CD1c-positive myeloid dendritic cell (primary cell): ENCODE results near the gene DYNC2LI1.

Source experiments
- DNase-seq: peaks from one replicate; pipeline ENCODE4 v3.0.0-alpha.2; 2016; ENCODE audit errors: extremely low spot score

Gene DYNC2LI1

DNA sequence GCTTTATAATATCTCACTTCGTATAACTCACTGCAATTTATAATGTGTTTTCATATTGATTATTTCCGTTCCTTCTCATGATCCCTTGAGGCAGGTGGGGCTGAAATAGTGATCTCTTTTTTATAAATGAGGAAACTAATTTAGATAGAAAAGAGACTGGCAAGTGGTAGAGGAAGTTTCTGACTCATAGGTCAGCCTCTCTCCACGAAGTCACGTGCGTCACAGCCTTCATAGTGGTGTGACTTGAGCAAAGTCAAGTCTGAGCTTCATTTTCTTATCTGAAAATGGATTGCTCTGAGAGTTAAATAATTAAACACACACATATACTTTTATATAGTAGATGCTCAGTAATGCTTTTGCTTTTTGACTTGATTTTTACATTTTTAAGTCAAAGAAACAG is 44.9 kb downstream of the DYNC2LI1 start:
- DNase-seq: peak; percentile 73

DNA sequence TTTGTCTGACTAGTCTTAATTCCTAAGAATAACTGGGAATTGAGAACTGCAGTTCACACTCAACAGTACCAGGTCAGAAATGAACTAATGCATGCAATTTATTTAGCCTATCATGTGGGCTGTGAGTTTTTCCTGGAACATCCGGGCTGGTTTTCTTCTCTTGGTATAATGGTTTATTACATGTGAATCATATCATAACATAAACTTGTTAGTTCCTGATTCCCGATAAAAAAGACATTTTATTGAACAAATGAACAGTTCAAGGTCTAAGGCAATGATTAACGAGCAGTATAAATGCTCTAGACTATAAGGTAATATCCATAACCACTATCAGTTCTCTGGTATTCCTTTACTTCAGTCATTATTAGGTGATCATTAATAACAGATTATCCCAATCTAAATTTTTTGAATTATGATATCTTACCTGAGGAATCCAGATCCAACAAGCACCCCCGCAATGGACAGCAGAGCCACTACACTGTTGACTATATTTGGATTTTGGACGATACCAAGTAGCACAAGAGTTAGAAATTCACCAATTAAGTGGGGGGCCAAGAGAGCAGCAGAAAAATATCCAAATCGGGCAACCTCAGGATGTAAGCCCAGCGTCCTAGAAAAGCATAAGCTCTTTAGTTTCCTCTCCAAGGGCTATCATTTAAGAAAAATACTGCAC is 45.8 kb downstream of the DYNC2LI1 start:
- DNase-seq: peak; percentile 20

DNA sequence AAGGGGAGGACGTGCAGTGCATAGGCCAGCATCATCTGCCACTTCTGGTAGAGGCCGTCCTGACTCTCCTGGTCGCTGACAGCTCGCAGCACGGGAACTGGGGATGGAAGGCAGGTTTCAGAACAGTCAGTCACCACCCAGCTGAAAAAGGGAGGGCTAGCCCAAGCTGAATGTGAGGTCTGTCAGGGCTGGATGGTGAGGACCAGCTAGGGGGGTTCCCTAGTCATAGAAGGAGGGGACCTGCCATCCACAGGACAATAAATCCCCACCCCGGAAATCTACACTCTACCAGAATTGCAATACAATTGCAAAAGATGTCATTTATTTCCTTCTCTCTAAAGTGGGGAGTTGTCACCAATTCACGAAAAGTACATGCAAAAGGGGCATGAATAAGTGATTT is 49.0 kb downstream of the DYNC2LI1 start:
- no peak for DNase-seq

DNA sequence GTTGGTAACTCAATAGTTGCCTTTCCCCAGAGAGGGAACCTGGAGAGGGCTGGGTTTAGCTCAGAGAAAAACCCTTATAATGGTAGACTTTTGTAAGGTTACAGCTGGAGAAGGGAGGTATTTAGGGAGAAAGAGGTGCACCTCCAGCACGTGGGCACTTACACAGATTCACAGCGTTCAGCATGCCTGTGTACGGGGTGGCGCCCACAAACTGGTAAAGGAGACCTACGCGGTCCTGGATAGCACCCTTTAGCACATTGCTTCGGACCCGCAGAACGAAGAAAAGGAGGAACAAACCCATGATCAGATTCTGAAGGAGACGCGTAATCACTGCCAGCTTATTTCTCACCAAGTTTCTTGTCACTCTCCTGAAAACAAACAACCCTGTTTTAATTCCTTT is 49.9 kb downstream of the DYNC2LI1 start:
- DNase-seq: no peak

DNA sequence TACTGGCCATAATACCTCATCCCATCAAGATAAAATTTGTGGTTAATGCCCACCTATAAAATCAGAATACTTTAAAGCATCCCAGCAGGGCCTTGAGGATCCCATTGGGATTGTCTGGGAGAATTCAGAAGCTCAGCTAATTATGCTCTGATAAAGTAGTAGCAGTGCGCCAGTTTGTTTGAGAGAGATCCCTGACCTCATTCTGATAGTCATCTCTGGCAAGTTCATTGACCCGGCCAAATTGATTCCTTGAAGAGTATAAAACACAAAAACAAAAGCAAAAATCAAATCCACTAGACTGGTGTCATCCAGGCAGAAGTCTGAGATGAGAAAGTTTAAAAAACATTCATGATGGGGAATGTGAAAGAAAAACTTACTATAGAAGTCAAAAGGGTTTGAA is 50.7 kb downstream of the DYNC2LI1 start:
- DNase-seq: no peak

DNA sequence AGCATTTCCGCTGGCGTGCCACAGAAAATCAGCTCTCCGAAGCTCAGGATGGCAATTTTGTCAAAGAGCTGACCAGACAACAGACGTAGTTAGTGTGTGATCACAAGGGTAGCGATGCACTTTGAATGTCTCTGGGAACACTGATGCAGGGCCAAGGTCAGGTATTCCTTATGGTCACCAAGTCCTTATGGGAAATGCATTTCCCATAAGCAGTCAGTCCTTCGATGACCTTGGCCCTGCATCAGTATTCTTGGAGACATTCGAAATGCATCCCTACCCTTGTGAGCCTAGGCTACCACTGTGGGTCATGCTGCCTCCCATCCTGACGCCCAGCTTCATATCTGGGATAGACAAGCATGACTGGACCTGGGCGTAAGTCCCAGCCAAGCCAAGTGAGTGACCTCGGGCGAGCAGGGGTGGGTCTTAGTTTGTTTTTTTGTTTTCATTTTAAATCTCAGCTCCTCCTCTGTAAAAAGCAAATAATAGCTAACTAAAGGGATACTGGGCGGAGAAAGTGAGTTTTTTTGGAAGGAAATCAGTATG is 51.2 kb downstream of the DYNC2LI1 start:
- DNase-seq: no peak

DNA sequence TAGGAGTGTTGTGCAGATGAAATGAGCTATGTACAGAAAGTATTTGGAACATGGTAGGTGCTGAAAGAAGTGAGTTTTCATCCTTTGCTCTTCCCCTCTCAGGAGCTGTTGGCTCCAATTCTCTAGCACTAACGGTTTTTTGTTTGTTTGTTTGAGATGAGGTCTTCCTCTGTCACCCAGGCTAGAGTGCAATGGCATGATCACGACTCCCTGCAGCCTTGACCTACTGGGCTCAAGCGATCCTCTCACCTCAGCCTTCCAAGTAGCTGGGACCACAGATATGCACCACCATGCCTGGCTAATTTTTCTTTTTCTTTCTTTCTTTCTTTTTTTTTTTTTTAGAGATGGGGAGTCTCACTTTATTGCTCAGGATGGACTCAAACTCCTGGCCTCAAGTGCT is 52.0 kb downstream of the DYNC2LI1 start:
- DNase-seq: no peak

DNA sequence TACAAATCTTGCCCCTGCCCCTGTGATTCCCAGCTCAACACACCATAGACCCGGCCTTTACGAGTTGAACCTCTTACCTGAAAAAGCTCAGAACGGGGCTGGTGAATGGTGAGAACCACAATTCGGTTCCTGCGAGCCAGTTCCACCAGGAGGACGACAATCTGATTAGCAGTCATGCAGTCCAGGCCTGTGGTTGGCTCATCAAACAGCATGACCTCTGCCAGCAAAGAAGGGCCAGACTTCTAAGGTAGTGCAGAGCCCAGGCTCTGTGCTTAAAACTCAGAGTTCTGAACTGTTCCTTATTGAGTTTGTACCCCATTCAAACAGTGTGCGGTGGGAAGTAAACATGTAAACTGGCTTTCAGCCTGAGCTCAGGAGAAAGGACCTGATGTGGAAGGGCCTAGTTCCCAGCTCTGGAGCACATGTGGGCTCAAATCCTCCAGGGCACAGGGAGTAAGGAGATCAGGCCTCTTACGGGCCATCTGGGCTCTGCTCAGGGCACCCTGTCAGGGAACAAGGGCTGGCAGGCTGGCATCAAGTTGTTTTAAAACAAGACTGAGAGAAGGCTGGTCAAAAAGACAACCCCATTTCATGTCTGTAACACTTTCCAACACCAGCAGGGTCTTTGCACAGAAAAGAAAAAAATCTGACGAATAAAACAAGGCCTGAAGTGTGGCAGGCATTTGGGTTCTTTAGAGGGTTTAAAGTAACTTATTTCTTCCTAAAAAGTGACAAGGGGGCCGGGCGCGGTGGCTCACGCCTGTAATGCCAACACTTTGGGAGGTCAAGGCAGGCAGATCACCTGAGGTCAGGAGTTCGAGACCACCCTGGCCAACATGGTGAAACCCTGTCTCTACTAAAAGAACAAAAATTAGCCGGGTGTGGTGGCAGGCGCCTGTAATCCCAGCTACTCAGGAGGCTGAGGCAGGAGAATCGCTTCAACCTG is 52.7 kb downstream of the DYNC2LI1 start:
- no peak for DNase-seq

DNA sequence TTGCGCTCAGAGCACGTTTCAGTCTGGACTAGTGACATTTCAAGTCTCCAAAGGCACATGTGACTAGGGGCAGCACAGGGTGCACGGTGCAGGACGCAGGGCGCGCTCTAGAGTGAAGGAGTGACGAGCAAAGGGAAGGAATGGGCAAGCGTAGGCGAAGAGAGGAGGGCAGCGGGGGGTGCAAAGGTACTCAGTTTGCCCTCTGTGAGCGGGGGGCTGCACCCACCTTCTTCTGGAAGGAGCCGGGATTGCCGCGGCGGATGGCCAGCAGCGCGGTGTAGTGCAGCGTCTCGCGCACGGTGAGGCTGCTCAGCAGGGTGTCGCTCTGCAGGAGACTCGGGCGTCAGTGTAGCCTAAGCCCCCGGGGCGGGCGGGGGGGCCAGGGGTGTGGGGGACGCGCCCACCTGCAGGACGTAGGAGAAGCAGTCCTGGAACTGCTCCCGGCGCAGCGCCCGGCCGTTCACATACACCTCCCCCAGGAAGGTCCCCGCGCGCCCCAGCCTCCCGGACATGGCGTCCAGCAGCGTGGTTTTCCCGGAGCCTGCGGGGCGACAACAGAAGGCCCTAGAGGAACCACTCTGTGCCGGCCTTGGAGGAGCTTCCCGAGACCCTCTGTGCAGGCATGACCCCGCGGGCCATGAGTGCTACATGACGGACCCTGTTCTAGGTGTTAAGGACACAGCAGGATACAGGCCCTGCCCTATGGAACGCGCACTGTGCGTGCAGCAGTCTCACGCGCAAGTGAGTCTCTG is 57.9 kb downstream of the DYNC2LI1 start:
- DNase-seq: no peak

DNA sequence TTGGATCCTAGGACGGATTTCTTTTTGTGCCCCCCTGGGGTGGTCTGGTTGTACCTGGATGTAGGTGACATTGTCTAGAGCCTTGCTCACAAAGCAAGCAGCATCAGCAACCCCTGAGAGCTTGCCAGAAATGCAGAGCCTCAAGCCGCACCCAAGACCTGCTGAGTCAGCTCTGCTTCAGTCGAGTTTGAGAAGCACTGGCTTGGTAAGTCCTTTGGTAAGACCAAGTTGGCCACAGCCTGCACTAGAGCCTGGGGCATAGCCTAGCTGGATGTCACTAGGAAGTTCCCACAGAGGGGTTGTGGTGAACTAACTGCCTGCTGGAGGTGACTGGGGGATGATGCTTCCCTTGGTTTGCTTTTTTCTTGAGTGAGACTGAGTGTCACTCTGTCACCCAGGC is 58.6 kb downstream of the DYNC2LI1 start:
- DNase-seq: no peak

DNA sequence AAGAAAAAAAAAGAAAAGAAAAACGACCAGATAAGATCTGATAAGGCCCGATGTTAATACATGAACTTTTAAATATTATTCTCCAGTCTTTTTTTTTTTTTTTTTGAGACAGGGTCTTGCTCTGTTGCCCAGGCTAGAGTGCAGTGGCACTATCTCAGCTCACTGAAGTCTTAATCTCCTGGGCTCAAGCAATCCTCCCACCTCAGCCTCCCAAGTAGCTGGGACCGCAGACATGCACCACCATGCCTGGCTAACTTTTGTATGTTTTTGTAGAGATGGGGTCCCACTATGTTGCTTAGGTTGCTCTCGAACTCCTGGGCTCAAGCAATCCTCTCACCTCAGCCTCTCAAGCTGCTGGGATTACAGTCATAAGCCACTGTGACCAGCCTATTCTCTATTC is 63.2 kb downstream of the DYNC2LI1 start:
- no peak for DNase-seq

DNA sequence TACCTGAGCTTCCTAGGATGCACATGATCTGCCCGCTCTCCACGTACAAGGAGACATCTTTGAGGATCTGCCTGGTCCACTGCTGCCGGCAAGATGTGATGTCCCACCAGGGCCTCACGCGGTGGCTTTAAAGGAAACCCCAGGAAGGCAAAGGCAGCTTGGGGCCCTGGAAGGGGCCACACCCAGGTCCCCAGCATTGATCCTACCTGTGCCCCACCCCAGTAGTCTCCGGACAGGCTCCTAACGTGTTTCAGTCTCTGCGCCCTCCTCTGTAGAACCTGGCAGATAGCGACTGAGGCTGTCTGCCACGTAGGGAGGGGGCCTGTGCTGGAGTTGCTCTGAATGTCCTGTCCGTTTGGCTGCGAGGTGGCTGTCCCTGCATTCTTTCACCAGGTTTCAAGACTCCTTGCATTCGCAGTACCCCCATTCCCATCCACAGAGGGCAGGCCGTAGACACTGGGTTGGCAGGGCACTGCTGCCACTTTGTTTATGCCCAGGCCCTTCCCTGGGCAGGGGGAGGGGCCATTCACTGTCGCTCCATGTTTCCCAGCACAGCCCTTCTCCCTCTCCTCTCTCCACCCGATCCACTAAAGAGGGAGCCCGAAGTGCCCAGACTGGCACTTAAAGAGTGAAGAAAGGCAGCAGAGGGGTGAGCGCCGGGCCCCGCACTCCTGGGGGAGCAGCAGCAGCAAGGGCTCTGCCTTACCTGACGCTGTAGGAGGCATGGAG is 64.2 kb downstream of the DYNC2LI1 start:
- no peak for DNase-seq

DNA sequence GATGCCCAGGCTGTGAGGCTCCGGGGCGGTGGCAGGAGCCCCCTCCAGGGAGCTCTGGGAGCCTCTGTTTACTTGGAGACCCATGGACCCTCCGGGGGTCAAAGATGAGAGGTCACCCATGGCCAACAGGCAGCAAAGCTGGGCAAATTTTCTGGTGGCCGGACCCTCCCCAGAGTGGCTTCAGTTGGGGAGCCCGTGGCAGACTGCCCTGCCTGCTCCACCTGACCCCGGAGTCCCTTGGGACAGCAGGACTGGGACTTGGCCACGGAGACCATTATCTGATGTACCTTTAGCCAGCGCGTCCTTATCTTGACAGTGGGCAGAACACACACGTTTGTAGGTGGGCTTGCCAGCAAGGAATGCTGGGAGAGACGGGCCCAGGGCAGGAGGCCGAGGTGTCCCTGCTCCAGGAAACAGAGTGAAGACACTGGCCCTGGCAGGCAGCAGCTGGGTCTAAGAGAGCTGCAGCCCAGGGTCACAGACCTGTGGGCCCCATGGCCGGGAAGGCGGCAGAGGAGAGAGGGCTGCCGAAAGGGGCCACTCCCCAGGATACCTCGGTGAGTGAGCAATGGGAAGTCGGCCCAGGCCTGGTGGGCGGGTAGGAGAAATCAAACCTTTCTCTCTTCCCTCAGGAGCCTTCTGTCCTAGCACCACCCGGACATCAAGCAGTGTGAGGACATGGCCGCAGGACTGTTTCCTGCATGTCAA is 64.9 kb downstream of the DYNC2LI1 start, which contains the start of the genes ABCG5 and ABCG8:
TSS of gene ABCG5 (minus strand) at position 280 of the 708 bp plus-strand sequence. CDS start at position 120, 160 bp downstream.
TSS of gene ABCG8 (plus strand) at position 412 of the 708 bp plus-strand sequence. CDS start at position 495, 83 bp downstream.
- DNase-seq: no peak

DNA sequence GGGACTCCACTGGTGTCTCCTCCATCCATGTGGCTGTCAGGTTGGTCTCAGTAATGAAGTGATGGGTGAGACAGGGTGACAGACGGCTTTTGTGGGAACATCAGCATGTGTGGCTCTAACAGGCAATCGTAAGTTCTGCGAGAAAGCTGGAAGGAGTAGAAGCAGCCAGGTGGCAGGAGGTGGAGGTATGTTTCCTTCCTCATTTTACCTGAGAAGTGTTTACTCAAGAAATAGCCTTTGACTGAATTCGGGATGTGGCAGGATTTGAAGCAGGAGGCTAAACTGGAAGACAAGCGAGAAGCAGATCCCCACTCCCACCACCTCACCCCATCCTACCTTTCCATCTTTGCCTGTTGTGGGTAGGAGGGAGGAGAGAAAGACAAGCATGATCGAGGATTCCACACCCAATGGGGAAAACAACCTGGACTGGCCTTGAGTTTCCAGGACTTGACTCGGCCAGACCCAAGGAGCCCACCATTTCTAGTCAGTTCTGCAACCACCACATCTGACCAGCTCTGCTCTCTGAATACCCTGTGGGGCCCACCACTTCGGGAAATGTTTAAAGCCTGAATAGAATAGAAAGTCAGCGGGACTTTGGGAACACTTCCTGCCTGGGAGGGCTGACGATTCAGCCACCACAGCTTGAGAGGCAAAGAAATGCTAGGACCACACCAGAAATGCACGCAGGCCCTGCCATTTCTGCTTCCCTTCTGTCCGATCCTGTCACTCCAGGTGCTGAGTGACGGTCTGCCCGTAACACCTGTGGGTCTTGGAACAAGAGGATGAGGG is 66.1 kb downstream of the DYNC2LI1 start:
- DNase-seq: no peak

DNA sequence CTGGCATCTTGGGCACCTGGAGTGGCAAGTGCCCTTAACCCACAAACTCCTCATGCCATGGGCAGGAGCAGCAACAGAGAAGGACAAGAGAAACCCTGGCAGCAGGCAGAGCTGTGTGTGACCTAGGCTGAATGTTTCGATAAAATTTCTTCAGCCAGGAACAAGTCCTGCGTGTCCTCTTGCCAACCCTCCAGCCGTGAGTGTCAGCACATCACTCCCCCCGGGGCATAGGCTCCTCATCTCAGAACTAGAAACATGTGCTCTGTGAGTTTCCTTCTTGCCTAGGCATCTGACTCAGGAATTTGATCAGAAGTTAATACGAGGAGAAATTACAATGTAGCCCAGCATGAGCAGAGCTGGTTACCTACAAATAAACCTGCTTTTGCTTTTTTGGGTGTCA is 67.1 kb downstream of the DYNC2LI1 start:
- no peak for DNase-seq

DNA sequence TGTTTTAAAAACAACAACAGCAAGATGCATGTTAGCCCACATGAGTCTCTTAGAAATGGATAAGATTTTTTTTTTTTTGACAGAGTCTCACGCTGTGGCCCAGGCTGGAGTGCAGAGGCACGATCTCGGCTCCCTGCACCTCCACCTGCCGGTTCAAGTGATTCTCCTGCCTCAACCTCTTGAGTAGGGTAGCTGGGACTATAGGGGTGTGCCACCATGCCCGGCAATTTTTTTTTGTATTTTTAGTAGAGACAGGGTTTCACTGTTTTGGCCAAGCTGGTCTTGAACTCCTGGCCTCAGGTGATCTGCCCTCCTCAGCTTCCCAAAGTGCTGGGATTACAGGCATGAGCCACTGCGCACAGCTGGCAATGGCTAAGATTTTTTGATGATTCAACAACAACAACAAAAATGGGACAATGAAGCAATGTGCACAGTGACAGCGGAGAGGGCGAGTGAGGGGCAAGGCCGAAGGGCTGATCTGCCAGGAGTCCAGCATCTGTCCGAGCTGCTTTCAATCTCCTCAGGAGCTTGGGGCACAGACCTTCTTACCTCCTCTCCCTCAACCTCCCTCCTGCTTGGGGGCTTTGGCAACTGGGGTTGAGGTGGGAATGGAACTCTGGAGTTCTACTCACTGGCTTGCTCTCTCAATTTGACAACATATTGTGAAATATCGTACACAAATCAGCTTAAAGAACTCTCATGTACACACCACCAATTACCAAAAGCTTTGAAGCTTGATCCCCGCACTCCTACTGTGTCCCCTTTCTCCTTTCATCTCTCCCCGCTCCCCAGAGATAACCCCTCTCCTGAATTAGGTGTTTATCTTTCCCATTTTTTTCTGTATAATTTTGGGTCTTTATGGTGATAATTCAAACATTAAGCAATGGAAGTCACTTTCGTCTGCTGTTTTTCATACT is 68.4 kb downstream of the DYNC2LI1 start:
- no peak for DNase-seq

DNA sequence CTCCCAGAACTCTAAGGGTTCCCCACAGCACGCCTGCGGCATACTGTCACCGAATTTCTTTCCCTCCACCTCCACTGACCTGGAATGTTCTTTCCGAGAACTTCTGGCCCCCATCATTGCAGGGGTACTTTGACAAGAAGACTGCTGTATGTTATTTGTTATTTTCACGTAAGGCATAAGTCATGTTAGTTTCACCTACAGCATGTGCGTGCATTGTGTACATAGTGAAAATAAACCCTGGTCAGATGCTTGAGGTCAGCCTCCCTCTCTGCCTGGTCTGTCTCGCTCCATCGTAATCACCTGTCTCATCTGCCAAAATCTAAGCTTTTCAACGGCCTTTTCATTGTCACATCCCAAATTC is 69.0 kb downstream of the DYNC2LI1 start:
- no peak for DNase-seq

DNA sequence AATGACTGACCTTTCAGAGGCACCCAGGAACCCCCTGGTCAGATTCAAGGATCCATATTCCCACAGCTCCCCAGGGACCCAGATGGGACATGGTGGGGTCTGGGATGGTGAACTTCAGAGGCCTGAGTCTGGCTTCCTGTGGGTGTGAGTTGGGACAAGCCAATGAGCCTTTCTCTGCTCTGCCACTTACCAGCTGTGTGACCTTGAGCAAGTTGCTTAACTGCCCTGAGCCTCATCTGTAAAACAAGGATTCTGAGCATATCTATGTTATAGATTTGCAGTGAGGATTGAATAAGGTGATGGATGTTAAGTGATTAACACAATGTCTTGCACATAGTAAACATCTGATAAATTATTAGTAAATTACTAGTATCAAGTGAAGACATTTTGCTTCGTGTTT is 71.3 kb downstream of the DYNC2LI1 start:
- no peak for DNase-seq
